Activated CD4-positive, alpha-beta T cell treated with anti-CD3 and anti-CD28 coated beads, Interleukin-2, amount 50 U/mL, for 1 hour (primary cell): ENCODE data around the gene COLGALT1.
"Not testable (repeated sequence)": the region's sequence is repeated elsewhere in the genome, so short reads cannot be mapped to it uniquely, and the experiment has no call there.

Source experiments
- DNase-seq: peaks from one replicate; pipeline ENCODE4 v3.0.0-alpha.2; 2020

COLGALT1 gene

GRCh38 chr19:17555480-17555928 is at the start of gene COLGALT1:
Gene COLGALT1, plus strand, starts transcription at chr19:17555649. Its CDS starts 65 bp downstream, at chr19:17555714.
- peak; percentile 98 for DNase-seq

DNA sequence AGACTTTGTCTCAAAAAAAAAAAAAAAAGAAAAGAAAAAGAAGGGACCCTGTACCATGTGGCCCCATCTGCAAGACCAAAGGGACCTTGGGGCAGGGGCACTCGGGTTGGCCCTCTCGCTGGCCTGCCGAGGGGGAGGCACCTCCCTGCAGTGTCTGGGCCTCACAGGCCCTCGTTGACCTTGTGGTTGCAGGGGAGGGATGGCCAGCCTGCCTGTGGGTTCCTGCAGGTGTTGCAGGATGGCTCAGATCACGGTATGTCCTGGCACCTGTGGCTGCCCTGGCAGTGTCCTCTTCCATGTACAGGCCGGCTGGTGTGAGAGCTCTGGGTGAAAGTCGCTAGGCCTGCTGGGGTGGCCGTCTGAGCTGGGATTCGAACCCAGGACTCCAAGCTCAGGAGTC is 48.7 kb upstream of the COLGALT1 start:
- DNase-seq, result no peak

GRCh38 chr19:17508558-17508933 is 46.9 kb upstream of the COLGALT1 start:
- DNase-seq, result not testable (repeated sequence)

- no peak for DNase-seq
Measured at GRCh38 chr19:17510220-17510993, 45.0 kb upstream of the COLGALT1 start.

DNA sequence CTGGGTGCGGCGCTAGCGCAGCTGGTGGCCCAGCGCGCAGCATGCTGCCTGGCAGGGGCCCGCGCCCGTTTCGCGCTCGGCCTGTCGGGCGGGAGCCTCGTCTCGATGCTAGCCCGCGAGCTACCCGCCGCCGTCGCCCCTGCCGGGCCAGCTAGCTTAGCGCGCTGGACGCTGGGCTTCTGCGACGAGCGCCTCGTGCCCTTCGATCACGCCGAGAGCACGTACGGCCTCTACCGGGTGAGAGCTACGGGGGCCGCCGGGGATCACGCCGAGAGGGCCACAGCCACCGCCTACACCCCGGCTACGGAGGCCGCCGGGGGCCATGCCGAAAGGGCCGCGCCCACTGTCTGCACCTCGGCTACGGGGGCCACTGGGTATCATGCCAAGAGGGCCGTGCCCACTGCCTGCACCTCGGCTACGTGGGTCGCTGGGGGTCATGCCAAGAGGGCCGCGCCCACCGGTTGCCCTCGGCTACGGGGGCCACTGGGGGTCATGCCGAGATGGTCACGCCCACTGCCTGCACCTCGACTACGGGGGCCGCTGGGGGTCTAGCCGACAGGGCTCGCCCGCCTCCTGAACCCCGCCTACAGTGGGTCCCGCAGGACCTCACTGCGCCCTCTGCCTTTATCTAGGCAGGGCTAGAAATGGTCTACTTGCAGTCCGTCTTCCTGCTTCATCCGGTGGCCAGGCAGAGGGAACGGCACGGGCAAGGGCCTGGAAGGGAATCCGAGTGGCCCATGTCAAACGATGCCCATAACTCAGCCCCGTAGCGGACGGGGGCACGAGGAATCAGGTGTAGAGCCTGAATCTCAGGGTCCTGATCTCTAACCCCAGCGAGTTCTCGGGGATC is 43.5 kb upstream of the COLGALT1 start:
- peak; percentile 79 for DNase-seq

- DNase-seq, result no peak
Measured at GRCh38 chr19:17512574-17512939, 42.9 kb upstream of the COLGALT1 start.

DNA sequence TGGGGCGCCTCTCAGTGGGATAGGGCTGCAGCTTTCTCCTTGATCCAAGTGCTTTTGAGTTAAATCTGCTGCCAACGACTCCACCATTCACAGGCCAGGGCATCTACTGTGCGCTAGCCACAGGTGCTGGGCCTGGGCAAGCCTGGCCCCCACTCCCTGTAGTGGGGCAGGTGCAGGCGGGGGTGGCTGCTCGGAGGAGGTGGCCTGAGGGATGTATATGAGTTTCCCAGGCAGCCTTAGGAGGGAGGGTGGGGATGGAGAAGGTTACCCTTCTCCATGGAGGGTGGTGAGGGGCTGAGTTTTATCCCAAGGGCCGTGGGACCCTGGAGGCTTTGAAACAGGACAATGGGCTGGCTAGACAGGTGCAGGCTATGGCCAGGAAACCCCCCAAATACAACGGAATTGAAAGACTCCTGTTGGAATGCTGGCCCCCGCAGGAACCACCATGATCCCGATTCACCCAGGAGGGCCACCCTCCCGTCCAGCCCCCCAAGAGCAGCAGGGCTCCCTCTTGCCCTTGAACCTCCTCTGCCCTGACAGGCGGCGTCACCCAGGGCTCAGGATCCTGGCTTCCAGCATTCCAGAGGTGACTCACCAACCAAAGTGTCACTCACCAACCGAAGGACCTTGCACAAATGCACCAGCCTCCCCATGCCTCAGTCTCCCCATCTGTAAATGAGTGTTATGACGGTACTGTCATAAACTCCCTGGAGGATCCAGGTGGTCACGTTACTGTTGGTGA is 39.9 kb upstream of the COLGALT1 start:
- DNase-seq, result no peak

DNA sequence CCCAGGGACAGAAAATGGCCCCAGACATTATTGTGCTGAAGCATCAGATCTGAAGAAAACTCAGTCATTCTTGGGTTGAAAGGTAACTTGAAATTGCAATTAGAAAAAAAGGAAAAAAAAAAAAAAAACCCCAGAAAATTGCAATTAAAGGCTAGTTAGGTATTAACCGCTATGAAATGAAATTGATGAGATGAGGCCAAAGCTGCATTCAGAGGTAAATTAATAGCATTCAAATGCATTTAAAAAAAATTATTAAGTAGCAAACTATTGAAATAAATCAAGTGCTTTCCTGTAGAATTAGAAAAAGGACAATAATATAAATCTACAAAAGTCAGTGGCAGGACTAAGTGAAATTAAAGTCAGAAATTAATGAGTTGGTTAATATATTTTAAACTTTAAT is 37.6 kb upstream of the COLGALT1 start:
- no peak for DNase-seq

DNA sequence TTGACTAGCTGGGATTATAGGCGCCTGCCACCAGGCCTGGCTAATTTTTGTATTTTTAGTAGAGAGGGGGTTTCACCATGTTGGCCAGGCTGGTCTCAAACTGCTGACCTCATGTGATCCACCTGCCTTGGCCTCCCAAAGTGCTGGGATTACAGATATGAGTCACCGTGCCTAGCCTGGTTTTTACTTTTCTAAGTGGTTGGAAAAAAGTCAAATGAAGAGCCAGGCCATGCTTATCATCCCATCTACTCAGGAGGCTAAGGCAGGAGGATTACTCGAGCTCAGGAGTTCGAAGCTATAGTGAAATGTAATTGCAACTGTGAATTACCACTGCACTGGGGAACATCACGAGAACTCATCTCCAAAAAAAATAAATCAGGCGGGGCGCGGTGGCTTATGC is 36.8 kb upstream of the COLGALT1 start:
- not testable (repeated sequence) for DNase-seq

DNA sequence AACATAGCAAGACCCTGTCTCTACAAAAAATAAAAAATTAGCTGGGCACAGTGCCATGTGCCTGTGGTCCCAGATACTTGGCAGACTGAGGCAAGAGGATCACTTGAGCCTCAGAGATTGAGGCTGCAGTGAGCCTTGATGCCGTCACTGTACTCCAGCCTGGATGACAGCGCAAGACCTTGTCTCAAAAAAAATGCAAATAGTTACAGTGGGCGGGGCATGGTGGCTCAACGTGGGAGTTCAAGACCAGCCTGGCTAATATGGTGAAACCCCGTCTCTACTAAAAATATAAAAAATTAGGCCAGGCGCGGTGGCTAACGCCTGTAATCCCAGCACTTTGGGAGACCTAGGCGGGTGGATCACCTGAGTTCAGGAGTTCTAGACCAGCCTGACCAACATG is 35.5 kb upstream of the COLGALT1 start:
- no peak for DNase-seq

DNA sequence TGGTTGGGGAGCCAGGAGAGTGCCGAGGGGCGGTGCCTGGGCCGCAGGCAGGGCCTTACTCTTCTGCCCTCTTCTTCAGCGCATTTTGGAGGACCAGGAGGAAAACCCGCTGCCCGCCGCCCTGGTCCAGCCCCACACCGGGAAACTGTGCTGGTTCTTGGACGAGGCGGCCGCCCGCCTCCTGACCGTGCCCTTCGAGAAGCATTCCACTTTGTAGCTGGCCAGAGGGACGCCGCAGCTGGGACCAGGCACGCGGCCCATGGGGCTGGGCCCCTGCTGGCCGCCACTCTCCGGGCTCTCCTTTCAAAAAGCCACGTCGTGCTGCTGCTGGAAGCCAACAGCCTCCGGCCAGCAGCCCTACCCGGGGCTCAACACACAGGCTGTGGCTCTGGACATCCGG is 34.6 kb upstream of the COLGALT1 start:
- DNase-seq, result no peak

DNA sequence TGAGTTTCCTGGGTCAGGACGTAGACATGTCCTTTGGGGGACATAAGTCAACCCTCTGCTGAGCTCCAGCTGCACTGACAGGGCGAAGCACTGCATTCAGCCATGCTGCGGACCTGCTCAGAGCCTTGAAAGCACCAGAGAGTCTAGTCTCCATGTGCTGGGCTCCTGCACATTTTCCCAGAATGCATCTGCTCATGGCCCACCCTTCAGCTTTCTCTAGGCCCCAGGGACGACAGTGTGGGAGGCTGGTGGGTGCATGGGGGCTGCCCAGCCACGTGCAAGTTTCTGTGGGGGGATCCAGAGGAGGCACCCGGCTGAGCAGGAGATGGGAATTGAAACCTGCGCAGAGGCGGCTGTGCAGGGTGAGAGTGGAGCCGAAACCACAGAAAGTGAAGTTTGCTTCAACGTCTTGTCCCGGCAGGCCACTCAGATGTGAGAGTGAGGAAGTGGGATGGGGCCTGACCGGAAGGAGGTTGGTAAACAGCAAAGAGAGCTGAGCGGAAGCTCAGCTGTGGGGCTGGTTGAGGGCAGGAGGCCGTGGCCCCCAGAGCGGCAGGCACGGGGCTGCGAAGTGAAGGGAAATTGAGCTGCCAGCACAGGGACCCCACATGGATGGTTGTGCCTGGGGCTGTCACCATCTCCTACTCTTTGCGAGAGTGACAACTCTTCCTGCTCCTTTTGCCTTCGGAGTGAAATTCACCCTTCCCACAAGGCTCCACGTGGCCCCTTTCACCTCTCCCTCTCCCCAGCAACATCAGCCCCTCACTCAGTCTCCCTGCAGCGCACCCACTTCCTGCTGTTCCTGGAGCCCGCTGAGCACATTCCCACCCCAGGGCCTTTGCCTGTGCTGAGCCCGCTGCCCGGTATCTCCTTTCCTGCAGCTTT is 32.2 kb upstream of the COLGALT1 start:
- DNase-seq, result no peak

DNA sequence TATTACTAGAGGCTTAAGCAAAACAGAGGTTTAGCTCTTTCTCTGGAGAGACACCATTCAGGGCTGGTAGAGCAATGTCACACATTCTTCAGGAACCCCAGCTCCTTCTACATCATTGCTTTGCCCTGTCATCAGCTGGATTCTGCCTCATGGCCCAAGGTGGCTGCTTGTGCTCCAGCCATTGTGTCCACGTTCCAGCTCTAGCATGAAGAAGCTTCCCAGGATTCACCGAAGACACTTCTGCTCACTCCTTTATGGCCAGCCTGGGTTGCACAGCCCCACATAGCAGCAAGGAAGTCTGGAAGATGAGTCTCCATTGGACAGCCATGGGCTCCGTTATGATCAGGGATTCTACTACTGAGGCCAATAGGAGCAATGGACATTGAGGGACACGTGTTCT is 30.8 kb upstream of the COLGALT1 start:
- no peak for DNase-seq

GRCh38 chr19:17525141-17525540 is 30.3 kb upstream of the COLGALT1 start:
- DNase-seq, result no peak

DNA sequence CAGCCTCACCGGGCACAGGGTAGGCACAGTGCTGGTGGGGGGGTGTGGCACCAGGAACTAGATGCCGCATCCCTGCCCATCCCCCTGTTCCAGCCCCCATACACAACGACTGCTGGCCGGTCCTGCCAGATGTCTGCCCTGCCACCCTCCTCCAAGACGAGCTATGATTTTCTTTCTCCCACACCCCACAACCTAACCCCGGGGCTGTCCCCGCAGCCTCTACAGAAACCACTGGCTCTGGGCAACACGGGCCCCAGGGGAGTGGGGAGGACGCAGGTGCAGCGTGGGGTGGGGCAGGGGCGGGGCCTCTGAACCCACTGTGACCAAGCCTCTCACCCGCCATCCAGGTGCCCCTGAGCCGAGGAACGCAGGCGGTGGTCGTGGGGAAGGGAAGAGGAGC is 28.5 kb upstream of the COLGALT1 start:
- DNase-seq, result no peak

GRCh38 chr19:17527326-17527725 is 28.1 kb upstream of the COLGALT1 start:
- no peak for DNase-seq

DNA sequence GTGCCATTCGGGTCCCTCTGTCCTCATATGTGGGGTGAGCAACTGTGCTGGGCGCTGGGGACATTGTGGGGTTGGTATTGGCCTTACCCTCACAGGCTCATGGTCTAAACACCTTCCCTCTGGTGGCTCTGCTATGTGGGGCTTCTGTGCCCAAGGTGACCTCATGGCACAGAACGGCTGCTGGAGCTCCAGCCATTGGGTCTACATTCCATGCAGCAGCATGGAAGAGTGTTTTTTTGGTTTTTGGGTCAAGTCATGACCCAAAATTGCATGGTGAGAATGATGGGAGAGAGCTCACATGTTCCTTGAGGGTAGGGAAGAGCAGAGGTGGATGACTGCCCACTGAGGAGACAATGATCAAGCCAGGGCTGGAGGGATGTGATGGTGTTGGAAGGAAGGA is 26.8 kb upstream of the COLGALT1 start:
- no peak for DNase-seq

- no peak for DNase-seq
Measured at GRCh38 chr19:17529239-17530158, 25.9 kb upstream of the COLGALT1 start.

GRCh38 chr19:17530586-17530985 is 24.9 kb upstream of the COLGALT1 start:
- no peak for DNase-seq

DNA sequence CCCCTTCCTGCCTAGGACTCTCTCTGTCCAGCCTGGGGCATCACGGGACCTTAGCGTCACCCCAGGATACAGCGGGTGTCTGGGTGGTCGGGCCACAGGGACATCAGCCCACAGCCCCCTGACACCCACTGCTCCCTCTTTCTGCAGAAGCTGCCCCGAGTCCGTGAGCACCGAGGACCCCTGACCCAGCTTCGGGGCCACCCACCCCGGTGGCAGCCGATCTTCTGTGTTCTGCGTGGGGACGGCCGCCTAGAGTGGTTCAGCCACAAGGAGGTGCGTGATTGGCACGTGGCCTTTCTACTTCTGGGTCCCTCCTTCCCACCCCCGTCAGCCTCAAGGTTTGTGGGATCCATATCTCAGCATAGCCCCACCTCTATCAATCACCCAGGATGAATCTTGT is 23.3 kb upstream of the COLGALT1 start:
- DNase-seq, result no peak

DNA sequence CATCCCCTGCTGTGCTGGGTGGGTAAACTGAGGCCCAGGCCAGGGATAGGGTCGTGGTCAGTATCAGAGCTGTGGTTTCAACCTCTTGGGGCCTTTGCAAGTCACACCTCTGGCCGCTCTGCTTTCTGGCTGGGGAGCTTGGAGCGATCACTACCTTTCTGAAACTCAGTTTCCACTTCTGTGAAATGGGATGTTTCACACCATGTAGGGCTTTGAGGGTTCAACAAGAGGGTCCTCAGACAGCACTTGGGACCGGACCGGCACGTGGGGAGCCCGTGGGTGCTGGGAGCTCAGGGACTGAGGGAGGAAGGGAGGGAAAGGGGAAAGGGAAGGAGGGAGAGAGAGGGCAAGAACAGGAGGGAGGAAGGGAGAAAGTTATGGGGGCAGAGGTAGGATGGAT is 22.9 kb upstream of the COLGALT1 start:
- DNase-seq, result no peak
